Measurements from ENCODE around the gene SENP2. TPM values are rescaled to one million over a fixed set of nuclear protein-coding genes. Genes with fewer than 3 reads are reported as not detected.

SENP2 gene
- polyA plus RNA-seq, 2 of the 4 experiments (the other 2 are of a cell fraction): 19.7 to 22.4 TPM

DNA sequence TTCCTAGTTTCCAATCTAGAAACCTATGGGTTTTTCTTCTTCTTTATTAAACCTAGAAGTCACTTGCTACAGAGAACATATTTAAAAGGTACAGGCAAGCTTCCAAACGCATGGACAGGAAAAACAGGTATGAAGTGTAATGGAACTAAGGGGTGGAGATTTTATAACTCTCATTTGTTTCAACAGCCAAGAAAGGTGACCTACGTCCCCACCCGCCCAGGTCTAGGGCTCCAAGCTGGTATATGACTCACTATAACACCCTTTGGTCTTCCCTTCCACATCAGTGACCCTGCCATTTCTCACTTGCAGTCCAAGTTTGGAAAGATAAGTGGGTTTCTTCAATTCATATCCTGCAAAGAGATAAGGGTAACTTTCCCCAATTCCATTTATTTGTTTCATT is 27.7 kb upstream of the SENP2 start:
- TF ChIP-seq, protein P1, sequence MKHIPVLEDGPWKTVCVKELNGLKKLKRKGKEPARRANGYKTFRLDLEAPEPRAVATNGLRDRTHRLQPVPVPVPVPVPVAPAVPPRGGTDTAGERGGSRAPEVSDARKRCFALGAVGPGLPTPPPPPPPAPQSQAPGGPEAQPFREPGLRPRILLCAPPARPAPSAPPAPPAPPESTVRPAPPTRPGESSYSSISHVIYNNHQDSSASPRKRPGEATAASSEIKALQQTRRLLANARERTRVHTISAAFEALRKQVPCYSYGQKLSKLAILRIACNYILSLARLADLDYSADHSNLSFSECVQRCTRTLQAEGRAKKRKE (CRISPR knock-in tag; IDR thresholded peaks at IDR 0.05; ENCODE audit: low read depth): no peak
- no peak for TF ChIP-seq SREBF2 (IDR thresholded peaks at IDR 0.05)
- TF ChIP-seq MAZ (IDR thresholded peaks at IDR 0.05; ENCODE audit: borderline replicate concordance, low read depth, low read length): no peak
- TF ChIP-seq CHD2 (IDR thresholded peaks at IDR 0.05; ENCODE audit: low read length, partially characterized antibody): no peak
- no peak for TF ChIP-seq RNF2 (IDR thresholded peaks at IDR 0.05; ENCODE audit: borderline replicate concordance, low read depth)
- no peak overlapping the region for H3K4me3 ChIP-seq
- peak overlapping the region; percentile 44 to 67; a peak in 5 of 6 replicates for H3K27ac ChIP-seq
- DNase-seq (ENCODE audit: low read depth in 1 of 2, low spot score in 1 of 2) (no peak), FAIRE-seq (no peak), ATAC-seq (peak; percentile 19 to 77; a peak in 3 of 6 replicates)
- H3K9me3 ChIP-seq: no peaks in the 10 kb centered on the region
- WGBS (ENCODE audit: missing lambda C conversion rate): 35% methylated on average over 3 of the region's 3 CpGs
- ChIA-PET POLR2A (interaction anchor here (0.9 to 1.2 kb wide), 2 partner anchors 28 to 59 kb away, joined by 3 read pairs; partner anchors contain the start of genes SENP2 and TMEM41A), CTCF (interaction anchor here (0.6 to 5.8 kb wide), 20 partner anchors 14 to 151 kb away, joined by 3 to 50 read pairs (median 4); no protein-coding TSS in a partner anchor)
- H3K4me1 ChIP-seq: peaks cover 24% of the 10 kb centered on the region
- H3K4me2 ChIP-seq: peak overlapping the region; percentile 48

- WGBS (ENCODE audit: missing lambda C conversion rate): 77% methylated on average over 12 of the region's 12 CpGs
- Histone ChIP-seq H3K4me2 (peak overlapping the region; percentile 48), H3K4me1 (peaks cover 19% of the 10 kb centered on the region), H3K9me3 (no peaks in the 10 kb centered on the region), H3K27ac (peak overlapping the region in 1 of 2 experiments; percentile 61; a peak in 1 of 6 replicates), H3K4me3 (no peak overlapping the region; the same call in 2 of the 3 replicates)
- CTCF ChIA-PET: interaction anchor here (0.6 to 5.8 kb wide), 25 partner anchors 11 to 241 kb away, joined by 3 to 50 read pairs (median 4); no protein-coding TSS in a partner anchor
- TF ChIP-seq ZC3H11A (IDR thresholded peaks at IDR 0.05) (no peak), EHF (CRISPR knock-in tag; IDR thresholded peaks at IDR 0.05) (no peak), SMC3 (IDR thresholded peaks at IDR 0.05) (no peak), EHMT2 (IDR thresholded peaks at IDR 0.05; ENCODE audit: low read depth) (no peak), CHD2 (IDR thresholded peaks at IDR 0.05; ENCODE audit: low read length, partially characterized antibody) (no peak), CTCF (IDR thresholded peaks at IDR 0.05) (no peak), USF2 (IDR thresholded peaks at IDR 0.05) (no peak), ESRRA (IDR thresholded peaks at IDR 0.05; ENCODE audit: borderline replicate concordance, low read length) (no peak), JUNB (IDR thresholded peaks at IDR 0.05) (no peak), GATA3 (IDR thresholded peaks at IDR 0.05; ENCODE audit: borderline replicate concordance) (no peak), ZSCAN20 (CRISPR knock-in tag; IDR thresholded peaks at IDR 0.05) (no peak), MYC (IDR thresholded peaks at IDR 0.05; ENCODE audit: borderline replicate concordance, low read length) (no peak), CEBPB (IDR thresholded peaks at IDR 0.05) (no peak), SREBF2 (IDR thresholded peaks at IDR 0.05) (no peak), TFCP2L1 (CRISPR knock-in tag; IDR thresholded peaks at IDR 0.05) (no peak), CBX2 (IDR thresholded peaks at IDR 0.05; ENCODE audit: borderline replicate concordance, low read depth) (no peak), NR3C1 (IDR thresholded peaks at IDR 0.05) (no peak)
- TF ChIP-seq, protein P2, sequence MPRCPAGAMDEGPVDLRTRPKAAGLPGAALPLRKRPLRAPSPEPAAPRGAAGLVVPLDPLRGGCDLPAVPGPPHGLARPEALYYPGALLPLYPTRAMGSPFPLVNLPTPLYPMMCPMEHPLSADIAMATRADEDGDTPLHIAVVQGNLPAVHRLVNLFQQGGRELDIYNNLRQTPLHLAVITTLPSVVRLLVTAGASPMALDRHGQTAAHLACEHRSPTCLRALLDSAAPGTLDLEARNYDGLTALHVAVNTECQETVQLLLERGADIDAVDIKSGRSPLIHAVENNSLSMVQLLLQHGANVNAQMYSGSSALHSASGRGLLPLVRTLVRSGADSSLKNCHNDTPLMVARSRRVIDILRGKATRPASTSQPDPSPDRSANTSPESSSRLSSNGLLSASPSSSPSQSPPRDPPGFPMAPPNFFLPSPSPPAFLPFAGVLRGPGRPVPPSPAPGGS (IDR thresholded peaks at IDR 0.05): no peak
- TF ChIP-seq, protein P3, sequence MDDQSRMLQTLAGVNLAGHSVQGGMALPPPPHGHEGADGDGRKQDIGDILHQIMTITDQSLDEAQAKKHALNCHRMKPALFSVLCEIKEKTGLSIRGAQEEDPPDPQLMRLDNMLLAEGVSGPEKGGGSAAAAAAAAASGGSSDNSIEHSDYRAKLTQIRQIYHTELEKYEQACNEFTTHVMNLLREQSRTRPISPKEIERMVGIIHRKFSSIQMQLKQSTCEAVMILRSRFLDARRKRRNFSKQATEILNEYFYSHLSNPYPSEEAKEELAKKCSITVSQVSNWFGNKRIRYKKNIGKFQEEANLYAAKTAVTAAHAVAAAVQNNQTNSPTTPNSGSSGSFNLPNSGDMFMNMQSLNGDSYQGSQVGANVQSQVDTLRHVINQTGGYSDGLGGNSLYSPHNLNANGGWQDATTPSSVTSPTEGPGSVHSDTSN (IDR thresholded peaks at IDR 0.05): no peak
- POLR2A ChIA-PET: interaction anchor here (1.2 kb wide), 1 partner anchor 26 kb away, joined by 3 read pairs; the partner anchor contains the start of gene SENP2
- FAIRE-seq (no peak), ATAC-seq (no peak; a peak in 1 of 6 replicates), DNase-seq (ENCODE audit: low read depth in 1 of 2, low spot score in 1 of 2) (no peak)
Measured at GRCh38 chr3:185559706-185560090, 26.4 kb upstream of the SENP2 start.
